Skin of body (tissue), 2 donors: ENCODE results near the gene PSME3IP1. TPM values are rescaled to one million over a fixed set of nuclear protein-coding genes. Genes with fewer than 3 reads are reported as not detected.
A peak's percentile ranks its signal among the peaks of the same experiment; 100 is the strongest.

ENCODE experiments used
- DNase-seq: peaks from one replicate; lab custom pipeline; 2025; lab: John Stamatoyannopoulos, UW
- total RNA-seq: library from RNA; depleted of rRNA; stranded (reverse); fragments of >200 nt; gene quantifications from one replicate; pipeline ENCODE4 v1.2.3, GENCODE V29; 2014

PSME3IP1 gene
- total RNA-seq, 1 donor from 2014 or later: 39.9 TPM

GRCh38 chr16:57169327-57169726, 16.5 kb downstream of the PSME3IP1 start:
- no peak for DNase-seq

GRCh38 chr16:57167953-57168352, 17.9 kb downstream of the PSME3IP1 start:
- peak; percentile 48 for DNase-seq

- DNase-seq: no peak
Measured at GRCh38 chr16:57167538-57167937, 18.3 kb downstream of the PSME3IP1 start.

- no peak for DNase-seq
Measured at GRCh38 chr16:57166951-57167350, 18.9 kb downstream of the PSME3IP1 start.

- no peak for DNase-seq
Measured at GRCh38 chr16:57166451-57166850, 19.4 kb downstream of the PSME3IP1 start.

GRCh38 chr16:57165938-57166337, 19.9 kb downstream of the PSME3IP1 start:
- no peak for DNase-seq

- no peak for DNase-seq
Measured at GRCh38 chr16:57165483-57165882, 20.4 kb downstream of the PSME3IP1 start.

GRCh38 chr16:57163842-57164241, 22.0 kb downstream of the PSME3IP1 start:
- DNase-seq: no peak

- DNase-seq: no peak
Measured at GRCh38 chr16:57159447-57159846, 26.4 kb downstream of the PSME3IP1 start.

- DNase-seq: no peak
Measured at GRCh38 chr16:57157533-57157932, 28.3 kb downstream of the PSME3IP1 start.

- DNase-seq: no peak
Measured at GRCh38 chr16:57156351-57156703, 29.5 kb downstream of the PSME3IP1 start.

- no peak for DNase-seq
Measured at GRCh38 chr16:57155702-57156350, 30.0 kb downstream of the PSME3IP1 start.

GRCh38 chr16:57153841-57154240, 32.0 kb downstream of the PSME3IP1 start:
- DNase-seq: no peak

- DNase-seq: no peak
Measured at GRCh38 chr16:57152096-57153093, 33.4 kb downstream of the PSME3IP1 start.

- no peak for DNase-seq
Measured at GRCh38 chr16:57151369-57151768, 34.5 kb downstream of the PSME3IP1 start.

GRCh38 chr16:57150682-57151330, 35.0 kb downstream of the PSME3IP1 start:
- no peak for DNase-seq

GRCh38 chr16:57149391-57149790, 36.4 kb downstream of the PSME3IP1 start:
- no peak for DNase-seq

GRCh38 chr16:57148481-57148880, 37.4 kb downstream of the PSME3IP1 start:
- DNase-seq: no peak

GRCh38 chr16:57147381-57148221, 38.2 kb downstream of the PSME3IP1 start:
- DNase-seq: peak; percentile 96

- no peak for DNase-seq
Measured at GRCh38 chr16:57146735-57147134, 39.1 kb downstream of the PSME3IP1 start.

GRCh38 chr16:57146040-57146647, 39.7 kb downstream of the PSME3IP1 start:
- DNase-seq: no peak
